NCI-H460 (cell line): Measurements from ENCODE around the gene VPS26B. TPM values are rescaled to one million over a fixed set of nuclear protein-coding genes. Genes with fewer than 3 reads are reported as not detected.
"Not testable (repeated sequence)": the region's sequence is repeated elsewhere in the genome, so short reads cannot be mapped to it uniquely, and the experiment has no call there.

Experiments
- DNase-seq: peaks from one replicate; pipeline ENCODE4 v3.0.0-alpha.2; 2016; ENCODE audit warnings: low read depth; ENCODE audit errors: extremely low read depth
- total RNA-seq: library from RNA; depleted of rRNA; stranded (reverse); fragments of >200 nt; shearing (Covaris generic); gene quantifications from 2 replicates; pipeline ENCODE4 v1.2.3, GENCODE V29; 2014

VPS26B gene
- total RNA-seq, 1 experiment from 2014 or later, result 19.2 TPM

DNA sequence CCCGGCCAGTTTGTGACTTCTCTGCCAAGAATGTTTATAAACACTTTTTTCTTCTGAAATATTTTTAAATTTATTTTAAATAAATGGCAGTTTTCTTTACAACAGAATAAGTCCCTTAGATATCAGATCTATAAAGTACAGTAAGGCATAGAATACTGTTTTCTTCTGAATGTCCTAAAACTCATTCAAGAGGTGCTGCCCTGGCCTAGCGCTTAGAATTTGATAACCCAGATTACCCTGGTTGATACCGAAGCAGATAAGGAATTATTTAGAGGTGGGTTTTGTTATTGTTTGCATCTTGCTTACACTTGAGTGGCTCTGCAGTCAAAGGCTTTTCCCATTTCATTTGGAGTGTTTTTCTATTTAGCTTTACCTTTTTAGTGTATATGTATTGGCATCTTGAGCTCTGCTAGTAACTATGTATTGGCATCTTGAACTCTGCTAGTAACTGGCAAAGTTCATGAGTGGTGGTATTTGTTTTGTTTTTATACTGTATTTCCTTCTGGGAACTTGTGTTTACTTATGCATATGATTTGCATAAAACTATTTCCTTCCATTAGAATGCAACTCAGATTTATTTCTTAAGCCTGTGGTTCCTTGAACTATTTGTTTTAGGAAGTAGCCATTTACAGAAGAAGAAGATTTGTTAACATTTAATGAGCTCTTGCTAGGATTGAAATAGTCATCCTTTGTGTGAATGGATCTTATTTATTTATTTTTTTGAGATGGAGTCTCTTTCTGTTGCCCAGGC, 30.1 kb downstream of the VPS26B start:
- no peak for DNase-seq

DNA sequence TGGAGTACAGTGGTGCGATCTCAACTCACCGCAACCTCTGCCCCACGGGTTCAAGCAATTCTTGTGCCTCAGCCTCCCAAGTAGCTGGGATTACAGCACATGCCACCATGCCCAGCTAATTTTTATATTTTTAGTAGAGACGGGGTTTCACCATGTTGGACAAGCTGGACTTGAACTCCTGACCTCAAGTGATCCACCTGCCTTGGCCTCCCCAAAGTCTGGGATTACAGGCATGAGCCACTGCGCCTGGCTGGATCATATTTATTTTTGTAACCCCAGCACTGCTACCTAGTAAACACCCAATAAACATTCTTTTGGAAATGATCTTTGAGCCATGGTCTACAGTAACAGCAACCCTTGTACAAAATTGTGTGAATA, 30.7 kb downstream of the VPS26B start:
- DNase-seq, result not testable (repeated sequence)

DNA sequence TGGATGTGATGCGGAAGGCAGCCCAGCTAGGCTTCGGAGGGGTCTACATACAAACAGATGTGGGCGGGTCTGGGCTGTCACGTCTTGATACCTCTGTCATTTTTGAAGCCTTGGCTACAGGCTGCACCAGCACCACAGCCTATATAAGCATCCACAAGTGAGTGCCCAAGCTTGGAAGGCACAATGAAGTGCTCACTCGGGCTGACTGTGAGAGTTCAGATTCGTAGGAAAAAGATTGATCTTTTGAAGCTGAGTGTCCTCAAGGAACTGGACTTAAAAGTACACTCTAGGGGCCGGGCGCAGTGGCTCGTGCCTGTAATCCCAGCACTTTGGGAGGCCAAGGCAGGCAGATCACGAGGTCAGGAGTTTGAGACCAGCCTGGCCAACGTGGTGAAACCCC, 32.6 kb downstream of the VPS26B start:
- no peak for DNase-seq

DNA sequence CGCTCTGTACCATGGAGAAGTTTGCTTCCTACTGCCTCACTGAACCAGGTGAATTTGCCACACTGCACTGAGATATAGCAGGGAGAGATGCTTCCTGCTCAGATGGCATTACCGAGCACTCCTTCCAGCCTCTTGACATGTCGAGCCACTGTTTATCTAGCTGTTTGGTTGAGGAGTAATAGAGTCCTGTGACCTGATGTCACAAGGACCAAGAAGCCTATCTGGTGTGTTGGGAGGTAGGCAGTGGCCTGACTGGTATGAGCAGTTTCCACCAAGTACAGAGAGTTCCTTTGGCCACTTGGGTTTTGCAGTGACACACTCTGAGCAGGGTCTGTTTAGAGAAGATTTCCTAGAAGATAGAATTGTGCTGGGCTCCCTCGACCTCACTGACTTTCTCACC, 34.1 kb downstream of the VPS26B start:
- no peak for DNase-seq

DNA sequence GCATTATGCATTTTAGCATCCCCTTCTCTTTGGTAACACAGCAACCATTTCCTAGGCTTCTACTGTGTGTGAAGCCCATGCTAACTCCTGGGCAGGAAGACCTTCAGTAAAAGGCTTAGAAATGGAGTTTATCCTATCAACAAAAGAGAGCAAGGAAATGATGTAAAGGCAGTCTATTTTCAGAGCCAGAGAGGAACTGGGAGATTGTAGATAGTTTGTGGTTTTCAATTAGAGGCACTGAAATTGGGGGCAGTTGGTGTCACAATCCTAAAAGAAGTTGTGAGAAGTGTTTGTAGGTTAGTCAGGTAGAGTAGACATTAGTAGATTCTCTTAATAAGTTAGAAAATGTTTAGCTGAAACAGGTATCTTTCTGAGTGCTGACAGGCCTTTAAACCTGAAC, 36.0 kb downstream of the VPS26B start:
- DNase-seq, result no peak

DNA sequence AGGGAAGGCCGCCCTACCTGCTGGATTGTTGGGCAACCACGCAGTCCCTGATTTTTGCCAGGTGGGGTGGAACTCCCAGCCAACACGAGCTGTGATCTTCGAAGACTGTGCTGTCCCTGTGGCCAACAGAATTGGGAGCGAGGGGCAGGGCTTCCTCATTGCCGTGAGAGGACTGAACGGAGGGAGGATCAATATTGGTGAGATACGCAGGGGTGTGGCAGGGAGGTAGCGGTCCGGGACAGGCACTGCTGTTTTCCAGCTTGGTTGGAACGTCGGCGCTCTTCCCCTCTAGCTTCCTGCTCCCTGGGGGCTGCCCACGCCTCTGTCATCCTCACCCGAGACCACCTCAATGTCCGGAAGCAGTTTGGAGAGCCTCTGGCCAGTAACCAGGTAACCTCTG, 36.5 kb downstream of the VPS26B start:
- no peak for DNase-seq

DNA sequence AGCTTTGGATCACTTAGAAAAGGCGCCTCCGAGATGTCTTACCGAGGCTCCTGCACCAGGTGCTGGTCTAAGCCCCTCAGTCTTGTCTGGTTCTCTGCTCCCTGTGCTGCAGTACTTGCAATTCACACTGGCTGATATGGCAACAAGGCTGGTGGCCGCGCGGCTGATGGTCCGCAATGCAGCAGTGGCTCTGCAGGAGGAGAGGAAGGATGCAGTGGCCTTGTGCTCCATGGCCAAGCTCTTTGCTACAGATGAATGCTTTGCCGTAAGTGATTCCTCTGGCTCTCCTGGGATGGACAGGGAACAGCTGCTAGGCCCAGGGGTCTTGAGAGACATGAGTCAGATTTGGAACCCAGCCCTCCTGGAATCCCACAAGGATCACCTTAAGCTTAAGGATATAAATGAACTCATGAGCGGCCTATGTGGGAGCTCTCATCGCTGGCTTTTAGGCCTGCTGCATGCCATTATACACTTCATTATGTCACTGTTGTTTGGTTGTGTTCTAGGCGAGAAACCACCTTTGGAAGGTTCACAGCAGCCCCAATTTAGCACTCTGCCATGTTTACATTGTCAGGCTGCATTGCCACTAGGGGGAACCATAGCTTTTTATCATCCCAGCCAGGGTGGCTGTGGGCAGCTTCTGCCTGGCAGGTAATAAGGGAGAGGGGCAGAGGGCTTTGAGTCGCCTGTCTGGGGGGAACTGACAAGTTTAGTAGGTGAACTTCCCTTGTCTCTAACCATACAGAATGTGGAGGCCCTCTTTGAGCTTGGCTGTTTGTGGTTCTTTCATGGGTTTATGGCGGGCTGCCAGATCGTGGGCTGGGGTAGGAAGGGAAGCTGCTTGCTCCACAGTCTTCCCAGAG, 37.4 kb downstream of the VPS26B start:
- DNase-seq, result no peak

DNA sequence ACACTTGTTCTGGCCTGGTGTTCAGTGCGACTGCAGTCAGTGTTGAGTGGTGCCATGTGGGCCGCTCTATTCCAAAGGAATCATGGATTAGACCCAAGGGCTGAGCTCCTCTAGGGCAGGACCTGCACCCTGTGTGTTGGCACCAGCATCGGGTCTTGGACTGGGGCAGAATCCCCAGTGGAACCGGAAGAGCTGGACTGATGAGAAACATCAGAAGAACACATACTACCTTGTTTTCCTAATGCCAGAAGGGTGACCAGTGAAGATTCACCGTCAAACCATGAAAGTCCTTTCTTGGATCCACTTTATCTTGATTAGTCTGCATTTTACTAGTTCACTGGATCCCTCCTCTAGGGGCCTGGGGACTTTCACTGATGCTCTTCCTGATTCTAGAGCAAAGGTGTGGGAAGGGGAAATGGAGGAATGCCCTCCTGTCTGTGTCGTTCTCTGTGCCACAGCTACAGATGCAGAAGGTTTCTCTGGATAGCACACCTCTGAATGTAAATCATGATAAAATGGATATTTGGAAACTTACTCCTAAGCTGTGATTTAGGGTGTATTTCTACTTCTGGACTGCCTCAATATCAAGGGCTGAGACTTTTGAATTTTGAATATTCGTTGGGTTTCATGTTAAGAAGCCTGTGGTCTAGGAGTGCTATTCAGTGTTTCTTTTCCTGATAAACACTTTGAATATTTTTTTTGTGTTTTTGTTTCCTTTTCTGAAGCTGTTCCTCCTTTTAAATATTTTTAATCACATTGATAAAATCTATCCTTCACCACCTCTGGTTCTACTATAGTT, 40.7 kb downstream of the VPS26B start:
- no peak for DNase-seq

DNA sequence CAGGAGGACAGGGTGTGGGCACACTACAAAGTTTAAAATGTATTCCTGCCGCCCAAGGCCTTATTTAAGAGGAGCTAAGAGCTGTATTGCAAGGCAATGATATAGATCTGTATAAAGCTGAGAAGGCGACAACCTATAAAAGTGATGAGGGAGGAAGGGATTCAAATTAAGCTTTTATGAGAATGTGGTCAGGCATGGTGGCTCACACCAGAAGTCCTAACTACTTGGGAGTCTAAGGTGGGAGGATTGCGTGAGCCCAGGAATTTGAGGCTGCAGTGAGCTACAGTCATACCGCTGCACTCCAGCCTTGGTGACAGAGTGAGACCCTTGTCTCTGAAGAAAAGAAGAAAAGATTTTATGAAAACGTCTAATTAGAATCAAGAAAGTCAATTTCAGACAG, 42.0 kb downstream of the VPS26B start:
- no peak for DNase-seq

DNA sequence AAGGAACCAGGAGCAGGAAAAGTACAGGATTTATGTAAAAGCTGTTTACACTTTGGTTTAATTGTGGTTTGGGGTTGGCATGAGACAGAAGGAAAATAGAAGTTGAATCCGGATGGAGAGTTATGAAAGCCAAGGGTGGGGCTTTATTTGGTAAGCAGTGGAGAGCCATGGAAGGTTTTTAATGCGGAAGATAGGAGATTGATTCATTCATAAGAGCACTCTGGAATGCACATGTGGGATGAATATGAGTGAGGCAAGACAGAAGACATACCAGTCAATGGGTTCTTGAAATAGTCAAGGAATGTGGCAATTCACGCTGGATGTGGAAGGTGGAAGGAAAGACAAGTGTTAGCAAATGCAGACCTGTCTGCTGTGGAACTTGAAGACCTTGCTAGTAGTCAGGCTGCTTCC, 42.4 kb downstream of the VPS26B start:
- peak; percentile 52 for DNase-seq

DNA sequence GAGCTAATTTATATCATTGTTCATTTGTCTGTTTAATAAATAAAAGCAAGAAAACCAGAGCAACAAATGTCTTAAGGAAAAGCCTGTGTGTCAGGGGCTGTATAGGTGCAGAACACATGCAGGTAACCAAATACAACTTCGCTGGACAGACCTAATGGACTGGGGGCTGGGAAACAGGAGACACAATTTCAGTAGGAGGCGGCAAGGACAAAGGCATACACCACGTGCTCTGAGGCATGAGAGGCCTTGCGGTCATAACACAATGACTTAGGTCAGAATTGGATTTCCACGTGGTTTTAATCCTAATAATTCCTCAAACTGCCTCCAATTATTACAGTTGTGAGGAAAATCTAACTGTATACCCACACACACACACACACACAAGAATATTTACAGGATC, 43.0 kb downstream of the VPS26B start:
- DNase-seq, result no peak

DNA sequence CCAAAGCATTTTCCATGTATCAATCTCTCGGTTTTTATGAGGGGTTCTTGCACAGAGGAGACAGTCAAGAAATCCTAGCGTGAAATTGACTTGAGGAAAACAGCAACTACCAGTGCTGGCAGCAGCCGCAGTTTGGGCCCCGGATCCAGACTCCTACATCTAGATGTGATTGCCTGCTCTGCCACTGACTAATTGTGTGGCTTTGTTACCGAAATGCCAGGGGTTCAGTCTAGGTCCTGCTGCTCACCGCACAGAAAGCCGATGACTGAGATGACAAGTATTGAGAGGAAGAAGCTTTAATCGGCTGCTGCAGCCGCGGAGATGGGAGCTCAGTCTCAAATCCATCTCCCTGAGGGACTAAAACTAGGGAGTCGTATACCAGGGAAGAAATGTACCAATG, 43.5 kb downstream of the VPS26B start:
- no peak for DNase-seq

DNA sequence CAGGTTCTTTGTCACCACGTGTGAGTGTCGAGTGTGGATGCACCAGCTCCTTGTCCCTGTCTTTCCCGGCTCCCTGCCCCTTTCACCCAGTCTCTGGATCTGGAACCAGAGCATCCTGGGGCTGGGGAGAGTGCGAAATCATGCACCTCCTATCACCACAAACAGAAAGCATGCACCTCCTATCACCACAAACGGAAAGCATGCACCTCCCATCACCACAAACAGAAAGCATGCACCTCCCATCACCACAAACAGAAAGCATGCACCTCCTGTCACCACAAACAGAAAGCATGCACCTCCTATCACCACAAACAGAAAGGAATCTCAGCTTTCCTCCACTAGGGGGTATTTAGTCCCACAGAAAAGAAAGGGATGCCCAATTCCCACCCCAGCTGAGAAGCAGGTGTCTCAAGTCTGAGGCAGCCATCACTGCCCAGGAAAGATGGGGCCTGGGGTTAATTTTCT, 45.8 kb downstream of the VPS26B start:
- no peak for DNase-seq

DNA sequence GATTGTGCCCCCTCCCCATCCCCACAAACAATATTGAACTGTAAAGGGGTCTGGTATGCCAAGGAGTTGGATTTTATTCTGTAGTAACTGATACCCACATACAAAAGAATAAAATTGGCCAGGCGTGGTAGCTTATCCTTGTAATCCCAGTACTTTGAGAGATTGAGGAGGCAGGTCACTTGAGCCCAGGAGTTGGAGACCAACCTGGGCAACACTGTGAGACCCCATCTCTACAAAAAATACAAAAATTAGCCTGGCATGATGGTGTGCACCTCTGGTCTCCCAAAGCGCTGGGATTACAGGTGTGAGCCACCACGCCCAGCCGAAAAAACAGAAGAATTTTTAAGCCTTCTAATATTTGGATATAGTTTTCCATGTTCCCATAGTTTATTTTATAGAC, 47.5 kb downstream of the VPS26B start:
- no peak for DNase-seq

DNA sequence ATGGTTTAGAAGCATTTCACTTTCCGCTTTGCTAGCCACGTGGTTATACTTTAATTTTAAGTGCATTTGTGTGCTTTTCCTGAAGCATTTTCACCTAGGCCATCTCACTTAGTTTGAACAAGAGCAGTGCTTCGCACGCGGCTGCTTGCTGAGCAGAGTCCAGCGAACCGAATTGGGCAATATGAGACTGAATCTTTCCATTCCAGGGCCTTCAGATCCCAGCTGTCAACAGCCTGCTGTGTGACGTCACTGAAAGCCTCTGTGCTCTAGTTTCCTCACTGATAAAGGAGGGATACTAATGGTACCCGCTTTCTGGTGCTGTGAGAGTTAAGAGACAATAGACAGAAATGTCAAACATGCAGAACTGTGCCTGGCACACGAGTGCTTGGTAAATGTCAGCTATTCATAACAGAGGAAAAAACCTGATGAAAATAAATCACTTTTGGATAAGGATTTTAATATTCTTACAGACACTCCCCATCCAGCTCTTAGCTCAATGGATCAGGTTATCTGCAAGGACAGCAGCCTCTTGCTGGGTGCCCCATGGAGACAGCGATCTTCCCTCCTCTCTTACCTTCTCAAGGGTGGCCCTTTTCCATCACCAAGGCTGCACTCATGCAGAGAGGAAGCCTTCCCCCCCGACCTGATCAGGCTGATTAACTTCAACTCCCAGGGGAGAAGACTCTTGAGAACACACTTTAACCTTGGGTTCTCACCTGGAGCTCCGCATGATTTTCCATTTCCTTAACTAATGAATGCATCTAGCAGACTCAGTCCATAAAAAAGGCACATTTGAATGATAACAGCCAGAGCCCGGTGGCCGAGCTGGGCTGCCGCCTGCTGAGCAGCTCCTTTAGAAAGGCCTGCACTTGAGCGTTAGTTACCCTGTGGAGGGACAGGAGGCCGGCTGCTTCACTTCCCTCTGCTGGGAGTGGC, 48.2 kb downstream of the VPS26B start:
- no peak for DNase-seq

DNA sequence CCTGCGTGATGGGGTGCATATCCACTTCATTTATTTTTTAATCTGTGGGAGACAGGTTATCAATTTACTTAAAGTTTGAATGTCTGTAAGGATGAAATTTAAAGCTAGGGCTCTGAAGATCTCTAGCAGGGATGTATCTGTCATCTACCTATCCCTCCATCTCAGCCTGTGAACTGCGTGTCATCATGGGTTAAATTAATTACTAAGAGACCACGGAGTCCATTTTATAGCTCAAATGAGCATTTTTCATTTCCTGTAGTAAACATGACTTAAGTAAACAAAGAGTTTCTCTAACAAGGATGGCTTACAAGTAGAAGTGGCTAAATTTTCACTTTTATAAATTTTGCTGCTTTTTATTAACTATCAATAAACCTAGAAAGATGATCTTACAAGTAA, 48.8 kb downstream of the VPS26B start:
- no peak for DNase-seq

DNA sequence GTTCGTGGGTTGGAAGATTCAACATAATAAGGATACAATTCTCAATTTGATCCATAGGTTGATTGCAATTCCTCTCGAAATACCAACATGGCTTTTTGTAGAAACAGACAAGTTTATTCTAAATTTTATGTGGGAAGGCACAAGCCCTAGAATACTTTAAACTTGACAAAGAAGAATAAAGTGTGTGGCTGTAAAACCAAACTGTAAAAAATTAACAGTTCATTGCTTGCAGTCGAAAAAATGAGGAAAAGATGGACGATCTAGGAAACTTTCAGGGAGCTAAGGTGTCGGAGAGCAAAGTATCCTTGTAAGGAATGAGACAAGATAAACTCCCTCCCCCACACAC, 50.7 kb downstream of the VPS26B start:
- DNase-seq, result no peak

DNA sequence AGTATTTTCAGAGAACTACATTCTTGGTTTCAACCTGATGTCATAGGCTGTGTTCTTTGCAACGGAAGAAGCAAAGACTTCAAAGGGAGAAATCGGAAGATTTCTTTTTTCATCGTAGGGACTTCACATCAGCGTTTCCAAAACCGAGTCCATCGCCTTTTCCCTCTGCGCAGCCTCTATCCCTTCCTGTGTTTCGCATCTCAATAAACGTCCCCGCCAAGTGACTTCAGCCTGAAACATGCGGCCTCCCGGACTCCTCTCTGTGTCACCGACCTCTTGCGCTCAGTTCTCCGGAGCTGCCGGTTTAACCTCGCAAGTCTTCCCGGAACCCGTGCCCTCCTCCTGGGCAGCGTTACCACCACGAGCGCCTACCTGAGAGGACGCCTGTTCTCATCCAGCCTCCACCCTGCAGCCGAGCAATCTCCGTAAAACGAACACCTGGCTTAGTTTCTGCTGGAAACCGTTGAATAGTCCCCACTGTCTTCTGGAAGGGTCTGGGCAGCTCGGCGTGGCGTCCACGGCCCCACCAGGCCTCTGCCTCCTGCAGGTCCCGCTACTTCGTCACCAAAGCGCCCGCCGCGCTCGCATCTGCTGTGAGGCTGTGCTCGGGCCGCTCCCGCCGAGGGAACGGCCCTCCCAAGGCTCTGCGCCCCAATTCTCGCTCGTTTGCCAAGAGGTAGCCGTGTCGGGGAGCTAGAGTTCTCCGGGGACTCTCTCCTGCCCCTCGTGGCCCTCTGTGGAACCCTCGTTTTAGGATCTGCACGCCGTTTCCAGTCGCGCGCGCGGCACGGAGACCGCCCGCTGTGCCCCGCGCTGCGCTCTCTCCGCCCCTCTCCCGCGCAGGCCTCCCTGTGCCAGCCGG, 51.3 kb downstream of the VPS26B start, which contains the start of gene GLB1L3:
Gene GLB1L3, plus strand, starts transcription at position 846 of the 862 bp plus-strand sequence. CDS start 362 bp downstream, outside the sequence.
- peak; percentile 56 for DNase-seq
